Activated T-cell treated with anti-CD3 and anti-CD28 coated beads for 24 hours (primary cell): ENCODE measurements around the gene SPATA2.
"Not testable (repeated sequence)": the region's sequence is repeated elsewhere in the genome, so short reads cannot be mapped to it uniquely, and the experiment has no call there.

Experiments used
- DNase-seq: peaks from one replicate; pipeline ENCODE4 v3.0.0-alpha.2; 2020; ENCODE audit warnings: low read depth

The SPATA2 gene, protein sequence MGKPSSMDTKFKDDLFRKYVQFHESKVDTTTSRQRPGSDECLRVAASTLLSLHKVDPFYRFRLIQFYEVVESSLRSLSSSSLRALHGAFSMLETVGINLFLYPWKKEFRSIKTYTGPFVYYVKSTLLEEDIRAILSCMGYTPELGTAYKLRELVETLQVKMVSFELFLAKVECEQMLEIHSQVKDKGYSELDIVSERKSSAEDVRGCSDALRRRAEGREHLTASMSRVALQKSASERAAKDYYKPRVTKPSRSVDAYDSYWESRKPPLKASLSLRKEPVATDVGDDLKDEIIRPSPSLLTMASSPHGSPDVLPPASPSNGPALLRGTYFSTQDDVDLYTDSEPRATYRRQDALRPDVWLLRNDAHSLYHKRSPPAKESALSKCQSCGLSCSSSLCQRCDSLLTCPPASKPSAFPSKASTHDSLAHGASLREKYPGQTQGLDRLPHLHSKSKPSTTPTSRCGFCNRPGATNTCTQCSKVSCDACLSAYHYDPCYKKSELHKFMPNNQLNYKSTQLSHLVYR

DNA sequence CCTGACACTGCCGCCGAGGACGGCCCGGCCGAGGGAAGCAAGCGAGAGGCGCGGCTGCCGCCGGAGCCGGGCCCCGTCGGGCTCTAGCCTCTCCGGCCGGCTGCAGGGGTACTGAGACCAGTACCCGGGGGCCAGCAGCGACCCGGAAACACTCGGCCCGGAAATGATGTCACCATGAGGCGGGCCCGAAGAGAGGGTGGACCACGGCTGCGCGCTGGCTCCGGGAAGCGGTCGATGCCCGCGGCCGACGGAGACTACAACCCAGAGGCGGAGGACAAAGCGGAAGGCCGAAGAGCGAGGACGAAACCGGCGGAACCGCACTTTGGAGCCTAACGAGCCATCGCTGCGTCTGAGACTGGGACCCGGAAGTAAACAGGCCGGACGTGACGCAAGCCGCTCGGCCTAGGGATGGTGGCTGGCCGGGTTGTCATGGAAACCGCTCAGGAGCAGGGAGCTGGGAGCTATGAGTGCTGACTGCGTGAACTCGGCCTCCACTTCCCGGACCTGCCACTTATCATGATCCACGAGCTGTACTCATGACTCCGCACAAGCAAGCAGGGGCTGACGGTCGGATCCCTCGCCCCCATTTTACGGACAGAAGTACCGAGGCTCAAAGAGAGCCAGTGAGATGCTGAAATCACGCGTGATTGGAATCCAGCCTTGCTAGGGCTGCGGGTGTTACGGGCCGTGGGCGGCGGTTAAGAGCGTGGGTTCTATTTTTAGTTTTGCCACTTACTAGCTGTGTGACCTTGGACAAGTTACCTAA, at the start of gene SPATA2:
TSS of gene SPATA2 (minus strand) at position 150 of the 766 bp plus-strand sequence. CDS start 7,039 bp downstream, outside the sequence.
- peak; percentile 91 for DNase-seq

DNA sequence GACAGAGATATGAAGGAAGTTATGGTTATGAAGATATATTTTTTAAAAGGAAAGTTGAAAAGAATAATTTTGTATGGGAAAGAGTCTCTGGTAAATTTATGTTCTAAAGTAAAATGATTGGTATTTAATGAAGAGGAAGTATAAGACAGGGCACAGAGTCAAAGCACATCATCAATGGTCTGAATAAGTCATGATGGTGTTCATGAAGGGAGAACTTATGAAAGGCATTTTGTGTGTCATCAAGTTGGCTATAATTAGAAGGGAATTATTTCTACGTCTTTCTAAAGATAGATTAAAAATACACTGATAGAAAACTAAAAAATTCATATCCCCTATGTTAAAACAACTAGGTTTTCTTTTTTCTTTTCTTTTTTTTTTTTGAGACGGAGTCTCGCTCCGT, 46.1 kb upstream of the SPATA2 start:
- DNase-seq: no peak

DNA sequence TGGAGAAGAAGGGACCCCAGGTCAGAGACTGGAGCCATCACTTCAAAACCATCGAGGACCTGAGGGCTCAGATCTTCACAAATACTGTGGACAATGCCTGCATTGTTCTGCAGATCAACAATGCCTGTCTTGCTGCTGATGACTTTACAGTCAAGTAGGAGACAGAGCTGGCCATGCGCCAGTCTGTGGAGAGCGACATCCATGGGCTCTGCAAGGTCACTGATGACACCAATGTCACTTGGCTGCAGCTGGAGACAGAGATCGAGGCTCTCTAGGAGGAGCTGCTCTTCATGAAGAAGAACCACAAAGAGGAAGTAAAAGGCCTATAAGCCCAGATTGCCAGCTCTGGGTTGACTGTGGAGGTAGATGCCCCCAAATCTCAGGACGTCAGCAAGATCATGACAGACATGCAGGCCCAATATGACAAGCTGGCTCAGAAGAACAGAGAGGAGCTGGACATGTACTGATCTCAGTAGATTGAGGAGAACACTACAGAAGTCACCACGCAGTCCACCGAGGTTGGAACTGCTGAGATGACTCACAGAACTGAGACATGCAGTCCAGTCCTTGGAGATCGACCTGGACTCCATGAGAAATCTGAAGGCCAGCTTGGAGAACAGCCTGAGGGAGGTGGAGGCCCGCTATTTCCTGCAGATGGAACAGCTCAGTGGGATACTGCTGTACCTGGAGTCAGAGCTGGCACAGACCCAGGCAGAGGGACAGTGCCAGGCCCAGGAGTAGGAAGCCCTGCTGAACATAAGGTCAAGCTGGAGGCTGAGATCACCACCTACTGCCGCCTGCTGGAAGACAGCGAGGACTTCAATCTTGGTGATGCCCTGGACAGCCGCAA, 42.0 kb upstream of the SPATA2 start:
- DNase-seq: not testable (repeated sequence)

DNA sequence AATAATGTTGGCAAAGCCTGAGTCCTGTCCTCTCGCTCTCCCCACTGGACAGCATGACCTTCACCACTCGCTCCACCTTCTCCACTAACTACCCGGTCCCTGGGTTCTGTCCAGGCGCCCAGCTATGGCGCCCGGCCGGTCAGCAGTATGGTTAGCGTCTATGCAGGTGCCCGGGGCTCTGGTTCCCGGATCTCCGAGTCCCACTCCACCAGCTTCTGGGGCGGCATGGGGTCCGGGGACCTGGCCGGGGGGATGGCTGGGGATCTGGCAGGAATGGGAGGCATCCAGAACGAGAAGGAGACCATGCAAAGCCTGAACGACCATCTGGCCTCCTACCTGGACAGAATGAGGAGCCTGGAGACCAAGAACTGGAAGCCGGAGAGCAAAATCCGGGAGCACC, 41.4 kb upstream of the SPATA2 start:
- DNase-seq: no peak

DNA sequence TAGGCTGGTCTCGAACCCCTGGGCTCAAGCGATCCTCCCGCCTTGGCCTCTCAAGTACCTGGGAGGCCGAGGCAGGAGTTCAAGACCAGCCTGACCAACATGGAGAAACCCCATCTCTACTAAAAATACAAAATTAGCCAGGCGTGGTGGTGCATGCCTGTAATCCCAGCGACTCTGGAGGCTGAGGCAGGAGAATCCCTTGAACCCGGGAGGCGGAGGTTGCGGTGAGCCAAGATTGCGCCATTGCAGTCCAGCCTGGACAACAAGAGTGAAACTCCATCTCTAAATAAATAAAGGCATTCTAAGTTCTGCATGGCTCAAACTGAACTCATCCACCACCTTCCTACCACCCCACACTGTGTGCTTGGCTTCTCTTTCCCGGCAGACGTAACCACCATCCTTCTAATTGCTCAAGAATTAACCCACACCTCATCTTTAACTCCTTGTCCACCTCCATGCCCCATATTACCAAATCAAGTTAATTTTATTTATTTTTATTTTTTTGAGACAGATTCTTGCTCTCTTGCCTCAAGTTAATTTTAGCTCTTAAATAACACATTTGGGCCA, 40.6 kb upstream of the SPATA2 start:
- not testable (repeated sequence) for DNase-seq

DNA sequence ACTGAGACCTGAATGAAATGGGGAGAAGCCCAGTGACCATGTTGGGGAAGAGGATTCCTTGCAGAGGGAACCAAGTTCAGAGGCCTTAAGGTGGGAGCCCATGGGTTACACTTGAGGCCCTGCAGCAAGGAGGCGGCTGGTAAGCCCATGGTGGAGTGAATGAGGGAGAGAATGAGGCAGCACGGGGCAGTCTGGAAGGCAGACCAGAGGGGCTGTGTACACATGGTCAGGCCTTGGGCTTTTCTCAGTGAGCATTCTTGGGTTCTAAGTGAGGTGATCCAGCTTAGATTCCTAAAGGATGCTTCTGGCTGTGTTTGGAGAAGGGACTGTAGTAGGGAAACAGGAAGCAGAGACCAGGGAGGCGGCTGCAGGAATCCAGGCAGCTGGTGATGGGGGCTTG, 39.8 kb upstream of the SPATA2 start:
- DNase-seq: no peak

DNA sequence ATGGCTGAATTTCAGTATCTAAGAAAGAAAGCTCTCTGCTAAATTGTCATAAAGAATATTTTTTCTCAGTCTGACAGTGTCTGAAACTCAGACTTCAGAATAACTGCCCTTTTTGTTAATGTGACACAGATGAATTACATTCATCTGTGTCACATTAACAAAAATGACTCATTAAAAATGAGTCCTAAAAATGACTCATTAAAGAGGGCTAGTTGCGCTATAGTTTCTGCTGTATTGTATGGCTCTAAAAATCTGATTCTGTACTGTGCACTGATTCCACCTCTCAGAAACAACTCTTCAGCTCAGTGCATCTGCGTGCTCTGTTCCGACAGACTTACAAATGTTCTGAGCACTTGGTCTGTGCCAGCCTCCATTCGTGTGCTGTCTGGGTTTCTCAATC, 35.8 kb upstream of the SPATA2 start:
- DNase-seq: no peak

DNA sequence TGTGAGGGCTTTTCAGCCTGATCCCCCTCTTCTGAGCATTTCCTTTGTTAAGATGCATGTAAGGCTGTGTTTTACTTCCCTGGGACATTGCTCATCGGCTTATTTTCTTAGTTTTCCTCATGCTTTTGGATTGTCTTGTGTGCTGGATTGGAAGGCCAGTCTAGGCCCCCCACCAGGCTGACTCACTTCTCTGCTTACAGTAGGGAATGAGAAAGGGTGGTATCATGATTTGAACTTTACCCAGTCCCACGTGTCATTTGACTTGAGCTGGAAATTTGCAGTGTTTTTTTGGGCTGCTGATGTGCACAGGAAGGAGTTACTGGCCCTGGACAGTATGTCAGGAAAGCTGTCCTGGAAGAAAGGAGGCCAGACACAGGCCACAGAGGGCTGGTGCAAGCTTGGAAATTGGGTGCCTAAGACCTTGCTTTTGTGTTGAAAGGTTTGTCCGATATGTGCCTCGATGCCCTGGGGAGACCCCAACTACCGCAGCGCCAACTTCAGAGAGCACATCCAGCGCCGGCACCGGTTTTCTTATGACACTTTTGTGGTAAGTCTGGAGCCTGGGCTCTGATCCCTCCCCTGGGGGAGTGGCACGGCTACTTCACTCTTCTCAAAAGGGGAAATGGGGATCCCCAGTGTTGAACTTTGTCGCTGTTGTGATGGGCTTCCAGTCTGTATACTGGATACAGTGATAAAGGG, 33.6 kb upstream of the SPATA2 start:
- DNase-seq: no peak

DNA sequence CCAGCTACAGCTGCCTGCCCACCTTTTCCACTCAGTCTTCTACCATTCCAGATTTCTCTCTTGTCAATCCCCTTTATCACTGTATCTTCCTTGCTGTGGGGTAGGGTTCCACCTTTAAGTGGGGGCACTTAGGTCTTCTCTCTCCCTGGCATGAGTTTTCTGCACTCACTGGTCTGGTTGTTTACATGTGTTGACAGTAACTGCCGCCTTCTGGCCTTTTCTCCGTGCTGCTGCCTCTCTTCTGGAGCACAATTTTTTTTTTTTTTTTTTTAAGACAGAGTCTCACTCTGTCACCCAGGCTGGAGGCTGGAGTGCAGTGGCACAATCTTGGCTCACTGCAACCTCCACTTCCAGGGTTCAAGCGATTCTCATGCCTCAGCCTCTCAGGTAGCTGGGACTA, 32.8 kb upstream of the SPATA2 start:
- no peak for DNase-seq

DNA sequence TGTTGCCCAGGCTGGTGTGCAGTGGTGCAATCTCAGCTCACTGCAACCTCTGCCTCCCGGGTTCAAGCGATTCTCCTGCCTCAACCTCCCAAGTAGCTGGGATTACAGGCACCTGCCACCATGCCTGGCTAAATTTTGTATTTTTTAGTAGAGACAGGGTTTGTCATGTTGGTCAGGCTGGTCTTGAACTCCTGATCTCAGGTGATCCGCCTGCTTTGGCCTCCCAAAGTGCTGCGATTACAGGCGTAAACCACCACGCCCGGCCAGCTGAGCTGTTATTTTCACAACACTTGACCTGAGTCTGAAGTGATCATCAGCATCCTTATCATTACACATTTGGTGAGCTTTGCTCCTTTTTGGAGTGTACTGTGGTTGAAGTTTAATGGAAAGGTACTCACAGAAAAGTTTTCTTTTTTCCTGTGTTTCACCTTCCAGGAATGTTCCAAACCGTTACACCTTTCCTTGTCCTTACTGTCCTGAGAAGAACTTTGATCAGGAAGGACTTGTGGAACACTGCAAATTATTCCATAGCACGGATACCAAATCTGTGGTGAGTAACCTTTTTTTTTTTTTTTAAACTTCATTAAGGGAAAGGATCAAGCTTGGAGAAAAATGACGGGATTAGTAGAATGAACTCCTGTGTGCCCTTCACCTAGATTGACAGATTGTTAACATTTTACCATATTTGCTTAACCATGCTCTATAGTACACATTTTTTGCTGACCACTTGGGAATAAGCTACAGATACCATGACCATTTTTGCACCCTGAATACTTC, 30.6 kb upstream of the SPATA2 start:
- DNase-seq: no peak

DNA sequence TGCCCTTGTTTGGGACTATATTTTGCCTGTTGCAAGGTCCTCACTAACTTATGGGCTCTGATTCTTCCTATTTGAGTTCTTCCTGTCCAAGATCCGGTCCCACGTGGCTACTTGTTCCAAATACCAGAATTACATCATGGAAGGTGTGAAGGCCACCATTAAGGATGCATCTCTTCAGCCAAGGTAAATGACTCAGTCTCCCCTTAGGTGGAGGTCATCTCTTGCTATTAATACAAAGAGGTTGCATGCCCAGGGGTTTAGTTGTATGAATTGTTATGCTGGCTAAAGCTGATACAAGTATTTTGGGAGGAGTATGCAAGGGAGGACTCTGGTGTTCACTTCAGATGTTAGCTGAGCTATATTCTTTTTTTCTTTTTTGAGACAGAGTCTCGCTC, 30.0 kb upstream of the SPATA2 start:
- no peak for DNase-seq

DNA sequence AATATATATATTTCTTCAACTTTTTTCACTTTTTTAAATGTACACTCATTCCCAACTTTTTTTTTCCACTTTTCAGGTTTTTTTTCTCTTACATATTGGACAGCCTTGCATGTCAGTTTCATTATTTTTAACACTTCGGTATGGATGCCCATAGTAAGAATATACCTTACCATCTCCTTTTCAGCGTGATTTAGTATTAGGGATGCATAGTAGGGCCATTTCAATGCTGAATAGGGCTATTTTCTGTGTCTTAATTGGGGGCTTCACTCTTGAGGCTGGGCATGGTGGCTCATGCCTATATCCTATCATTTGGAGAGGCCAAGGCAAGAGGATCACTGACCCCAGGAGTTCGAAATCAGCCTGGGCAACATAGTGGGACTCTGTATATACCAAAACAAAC, 27.6 kb upstream of the SPATA2 start:
- DNase-seq: no peak

DNA sequence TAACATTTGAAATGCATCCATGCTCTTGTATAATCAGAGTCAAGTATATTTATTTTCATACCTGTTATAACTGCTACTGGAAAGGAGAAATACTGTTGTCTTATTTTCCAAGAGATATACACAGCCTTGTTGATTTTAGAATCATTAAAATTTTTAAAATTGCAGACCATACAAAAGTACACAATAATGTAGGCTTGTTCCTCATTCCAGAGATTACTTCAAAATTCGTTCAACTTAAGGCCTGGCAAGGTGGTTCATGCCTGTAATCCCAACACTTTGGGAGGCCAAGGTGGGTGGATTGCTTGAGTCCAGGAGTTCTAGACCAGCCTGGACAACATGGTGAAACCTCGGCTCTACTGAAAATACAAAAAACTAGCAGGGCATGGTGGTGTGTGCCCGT, 27.0 kb upstream of the SPATA2 start:
- no peak for DNase-seq

DNA sequence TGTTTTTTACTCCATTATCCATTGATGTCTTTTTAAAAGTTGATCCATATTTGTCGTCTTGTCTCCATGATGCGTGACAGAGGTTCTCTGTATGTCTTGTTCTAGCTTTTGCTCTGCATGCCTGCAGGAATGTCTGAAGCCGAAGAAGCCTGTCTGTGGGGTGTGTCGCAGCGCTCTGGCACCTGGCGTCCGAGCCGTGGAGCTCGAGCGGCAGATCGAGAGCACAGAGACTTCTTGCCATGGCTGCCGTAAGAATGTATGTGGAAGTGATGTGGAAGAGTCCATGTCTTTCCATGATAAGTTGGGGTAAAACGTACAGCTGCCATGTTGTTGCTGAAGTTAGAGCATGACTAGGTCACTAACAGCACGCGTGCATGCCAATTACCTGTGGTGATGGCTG, 26.1 kb upstream of the SPATA2 start:
- DNase-seq: no peak

DNA sequence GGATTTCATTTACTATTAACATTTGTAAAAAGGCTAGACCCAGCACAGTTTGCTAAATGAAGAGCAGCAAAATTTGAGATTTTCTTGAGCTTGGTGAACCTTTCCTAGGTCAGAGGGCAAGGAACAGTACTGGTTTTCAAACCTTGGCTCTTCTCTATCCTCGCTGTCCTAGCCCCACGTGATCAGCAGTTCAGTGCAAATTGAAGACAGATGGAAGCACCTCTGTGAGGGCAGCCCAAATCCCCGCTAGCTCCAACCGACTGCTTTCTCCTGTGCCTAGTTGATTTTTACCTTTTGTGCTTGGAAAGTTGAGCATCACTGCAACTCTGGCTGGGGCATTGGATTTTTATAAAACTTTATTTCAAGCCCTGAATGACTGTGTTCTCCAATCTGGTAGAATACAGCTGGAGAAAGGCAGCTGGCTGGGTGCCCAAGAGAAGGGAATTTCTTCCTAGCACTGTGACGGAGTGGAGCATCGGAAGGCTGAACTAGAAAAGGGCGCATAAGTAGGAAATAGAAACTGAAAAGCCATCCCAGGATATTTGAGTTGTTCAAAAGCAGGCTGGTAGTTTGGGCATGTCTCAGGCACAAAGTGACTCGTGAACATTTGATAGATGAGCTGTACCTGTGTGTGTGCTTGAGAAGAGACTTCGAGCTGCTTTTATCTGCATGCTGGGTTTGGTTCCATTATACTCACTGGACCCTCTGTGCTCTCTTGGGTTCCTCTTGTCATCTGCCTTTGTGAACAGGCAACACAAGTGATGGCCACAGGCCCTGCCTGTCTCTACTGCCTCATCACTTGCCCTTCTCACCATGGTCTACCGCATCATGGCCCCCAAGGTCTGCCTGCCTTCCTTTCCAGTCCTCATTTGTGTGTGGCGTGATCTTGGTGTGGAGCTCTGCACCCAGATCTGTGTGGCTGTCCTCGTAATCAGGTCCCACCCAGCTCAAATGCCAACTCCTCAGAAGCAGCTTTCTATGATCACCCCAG, 23.1 kb upstream of the SPATA2 start:
- DNase-seq: no peak

DNA sequence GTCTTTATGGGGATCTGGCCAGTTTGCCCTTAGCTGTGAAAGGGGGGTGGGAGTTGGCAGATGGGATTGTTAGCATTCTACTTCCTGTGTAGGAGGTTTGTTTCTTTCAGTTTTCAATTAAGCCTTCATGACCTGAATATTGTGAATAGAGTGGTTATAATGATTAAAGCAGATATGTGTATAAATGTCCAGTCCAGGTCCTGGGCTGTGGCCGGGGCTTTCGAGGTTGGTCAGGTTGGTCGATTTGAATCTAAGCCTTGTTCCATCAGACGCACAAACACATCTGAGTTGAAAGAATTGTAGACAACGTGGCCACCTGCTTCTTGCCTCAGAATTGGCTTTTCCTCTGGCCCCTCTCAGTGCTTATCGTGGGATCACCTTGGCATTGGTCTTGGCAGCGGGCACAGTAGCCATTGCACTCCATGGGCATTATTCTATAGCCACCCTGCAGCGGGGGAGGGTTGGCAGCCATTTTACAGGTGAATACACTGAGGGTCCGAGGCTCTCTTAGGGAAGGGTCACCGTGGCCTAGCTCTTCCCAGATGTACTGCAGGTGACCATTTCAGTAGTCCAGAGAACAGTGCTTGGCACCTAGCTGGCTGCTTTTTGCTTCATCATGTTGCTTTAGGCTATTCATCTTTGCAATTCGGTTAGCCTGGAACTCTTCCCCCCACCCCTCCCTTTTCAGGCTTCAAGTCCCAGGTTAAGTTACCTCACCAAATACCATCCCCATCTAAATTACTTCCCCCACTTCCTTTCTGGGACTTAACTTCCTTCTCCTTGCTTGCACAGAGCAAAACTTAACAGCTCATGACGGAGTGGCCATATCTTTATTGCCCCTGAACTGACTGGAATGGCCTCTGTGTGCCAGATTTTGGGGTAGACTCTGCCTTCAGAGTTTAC, 21.9 kb upstream of the SPATA2 start:
- DNase-seq: no peak

DNA sequence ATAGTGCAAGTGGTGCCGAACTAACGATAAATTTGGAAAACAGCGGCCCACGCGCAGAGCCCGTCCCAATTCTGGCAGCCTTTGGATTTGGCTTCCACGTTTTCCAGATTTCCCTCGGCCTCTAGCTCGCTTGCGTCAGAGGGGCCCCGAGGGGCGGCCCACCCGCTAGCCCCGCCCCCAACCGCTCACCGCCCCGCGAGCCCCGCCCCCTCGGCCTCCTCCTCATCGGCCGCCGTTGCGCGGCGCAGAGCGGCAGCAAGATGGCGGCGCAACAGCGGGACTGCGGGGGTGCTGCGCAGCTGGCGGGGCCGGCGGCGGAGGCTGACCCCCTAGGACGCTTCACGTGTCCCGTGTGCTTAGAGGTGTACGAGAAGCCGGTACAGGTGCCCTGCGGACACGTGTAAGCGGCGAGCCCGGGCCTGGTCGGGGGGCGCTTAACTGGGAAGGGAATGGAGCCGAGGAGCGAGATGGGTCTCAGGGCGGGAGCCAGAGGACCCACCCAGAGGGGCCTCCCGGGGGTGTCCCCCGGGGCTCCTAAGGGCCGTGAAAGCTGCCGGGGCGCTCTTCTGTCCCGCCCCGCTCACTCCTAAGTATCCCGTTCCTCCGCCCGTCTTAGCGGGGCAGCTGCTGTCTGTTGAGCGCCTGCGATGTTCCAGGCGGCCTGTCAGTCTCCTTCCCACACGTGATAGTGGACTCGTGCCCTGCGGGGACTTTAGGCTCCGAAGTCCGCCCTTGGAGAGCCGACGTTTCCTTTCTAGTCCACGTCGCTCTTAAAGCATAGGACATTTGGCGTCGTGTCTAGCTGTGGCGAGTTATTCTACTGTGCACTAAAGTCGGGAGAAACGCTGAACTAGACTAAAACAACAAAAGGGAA, 21.1 kb upstream of the SPATA2 start, which contains the start of gene RNF114:
TSS of gene RNF114 (plus strand) at position 245 of the 874 bp plus-strand sequence. CDS start at position 261, 16 bp downstream.
- DNase-seq: peak; percentile 88
